A549 (cell line): Measurements from ENCODE around the gene POR. TPM values are rescaled to one million over a fixed set of nuclear protein-coding genes. Genes with fewer than 3 reads are reported as not detected.

Experiments
- ATAC-seq, 2 experiments: fragments of 200-7000 bp in 1 of 2; fragments of >200 bp in 1 of 2; cut with Nextera tagmentation in 1 of 2; cut with Tn5 transposase in 1 of 2; 3 replicates each; pipeline versions ENCODE4 v1.8.0 to v1.9.1; 2018 to 2020; ENCODE audit warnings: mild to moderate bottlenecking in 1 of 2, moderate library complexity in 1 of 2
- CTCF ChIA-PET: fragments of 300-600 bp; sonication (Branson Sonifier 250); formaldehyde crosslinking; extraction: SDS; loops from one replicate; lab custom pipeline; 2021; ENCODE audit warnings: antibody characterized with exemption, inconsistent platforms; lab: Yijun Ruan, JAX
- POLR2A ChIA-PET: fragments of 350-600 bp; formaldehyde crosslinking; extraction: SDS; loops from one replicate; lab custom pipeline; 2021; ENCODE audit warnings: antibody characterized with exemption, inconsistent platforms; lab: Yijun Ruan, JAX
- DNase-seq, 2 experiments: peaks; one replicate each; pipeline versions ENCODE4 v3.0.0 to v3.0.0-alpha.2; 2011 to 2016; ENCODE audit warnings: low read depth in 1 of 2, low spot score in 1 of 2
- FAIRE-seq: peaks from 2 replicates; lab custom pipeline; 2011; peaks lifted over from hg19 to GRCh38; lab: Jason Lieb, UNC
- H3K27ac ChIP-seq, 2 experiments: fragments of >200 bp; sonication (Bioruptor Twin); formaldehyde crosslinking; 3 replicates each; pipeline ENCODE4 v1.5.1; 2016 to 2017
- H3K4me1 ChIP-seq: fragments of >200 bp; sonication (Bioruptor Twin); formaldehyde crosslinking; 3 replicates; pipeline ENCODE4 v1.6.1; 2016
- H3K4me2 ChIP-seq: fragments of >200 bp; sonication (Bioruptor Twin); formaldehyde crosslinking; 3 replicates; pipeline ENCODE4 v1.6.1; 2016
- H3K4me3 ChIP-seq: fragments of >200 bp; sonication (Bioruptor Twin); formaldehyde crosslinking; 3 replicates; pipeline ENCODE4 v1.5.1; 2016
- H3K9me3 ChIP-seq: fragments of >200 bp; sonication (Bioruptor Twin); formaldehyde crosslinking; 3 replicates; pipeline ENCODE4 v1.6.1; 2016
- ATOH8 ChIP-seq: fragments of 250-450 bp; sonication (Bioruptor Pico); IDR thresholded peaks from 2 replicates; pipeline ENCODE4 v1.5.0; 2020; ENCODE audit warnings: low read depth, mild to moderate bottlenecking, moderate library complexity
- CHD2 ChIP-seq: fragments of 150-350 bp; IDR thresholded peaks from 2 replicates; pipeline ENCODE4 v1.6.1; 2014; ENCODE audit warnings: low read length; ENCODE audit not compliant: partially characterized antibody
- CHD4 ChIP-seq: fragments of 200-600 bp; sonication (generic); IDR thresholded peaks from 2 replicates; pipeline ENCODE4 v1.6.1; 2016; ENCODE audit warnings: antibody characterized with exemption, mild to moderate bottlenecking, borderline replicate concordance
- ELK1 ChIP-seq: fragments of 150-350 bp; IDR thresholded peaks from 2 replicates; pipeline ENCODE4 v1.6.1; 2014; ENCODE audit warnings: low read depth, mild to moderate bottlenecking, low read length
- ESRRA ChIP-seq: fragments of 150-350 bp; IDR thresholded peaks from 2 replicates; pipeline ENCODE4 v1.6.1; 2014; ENCODE audit warnings: mild to moderate bottlenecking, low read length, borderline replicate concordance
- FOSB ChIP-seq: fragments of 250-450 bp; sonication (Bioruptor Pico); IDR thresholded peaks from 2 replicates; pipeline ENCODE4 v1.5.0; 2020; ENCODE audit warnings: mild to moderate bottlenecking, moderate library complexity
- HEYL ChIP-seq: fragments of 250-450 bp; sonication (Bioruptor Pico); IDR thresholded peaks from 2 replicates; pipeline ENCODE4 v1.8.0; 2021; ENCODE audit warnings: mild to moderate bottlenecking, moderate library complexity
- HOXA7 ChIP-seq: fragments of 250-450 bp; sonication (Bioruptor Pico); IDR thresholded peaks from 2 replicates; pipeline ENCODE4 v1.5.0; 2020; ENCODE audit warnings: mild to moderate bottlenecking, moderate library complexity
- HOXB5 ChIP-seq: fragments of 250-450 bp; sonication (Bioruptor Pico); IDR thresholded peaks from 2 replicates; pipeline ENCODE4 v1.5.0; 2020; ENCODE audit warnings: mild to moderate bottlenecking, moderate library complexity
- MAX ChIP-seq: IDR thresholded peaks from 2 replicates; pipeline ENCODE4 v1.6.1; 2012
- MYC ChIP-seq: IDR thresholded peaks from 2 replicates; pipeline ENCODE4 v1.6.1; 2012; ENCODE audit warnings: mild to moderate bottlenecking, inconsistent platforms, low read length, improper control_type of control experiment, borderline replicate concordance
- NPAS2 ChIP-seq: fragments of 250-450 bp; sonication (Bioruptor Pico); IDR thresholded peaks from 2 replicates; pipeline ENCODE4 v1.8.0; 2022; ENCODE audit warnings: mild to moderate bottlenecking, moderate library complexity, borderline replicate concordance
- PHF8 ChIP-seq: fragments of 200-600 bp; sonication (generic); IDR thresholded peaks from 2 replicates; pipeline ENCODE4 v1.6.1; 2016; ENCODE audit warnings: low read depth, mild to moderate bottlenecking, antibody characterized with exemption, moderate library complexity, borderline replicate concordance
- RAD21 ChIP-seq, 2 experiments: fragments of >200 bp in 1 of 2; sonication (Bioruptor Twin) in 1 of 2; formaldehyde crosslinking in 1 of 2; IDR thresholded peaks in 1 of 2; conservative IDR thresholded peaks in 1 of 2; 2 replicates in 1 of 2; 3 replicates in 1 of 2; pipeline ENCODE4 v1.6.1; 2012 to 2018; ENCODE audit warnings: inconsistent platforms in 1 of 2
- REST ChIP-seq: fragments of 200-600 bp; sonication (generic); IDR thresholded peaks from 2 replicates; pipeline ENCODE4 v1.6.1; 2016; ENCODE audit warnings: antibody characterized with exemption, mild to moderate bottlenecking, moderate library complexity
- RFX5 ChIP-seq: fragments of 450-650 bp; IDR thresholded peaks from 2 replicates; pipeline ENCODE4 v1.7.1; 2014; ENCODE audit warnings: antibody characterized with exemption, mild to moderate bottlenecking, moderate library complexity
- SREBF2 ChIP-seq: fragments of 450-650 bp; IDR thresholded peaks from 2 replicates; pipeline ENCODE4 v1.6.1; 2014; ENCODE audit warnings: mild to moderate bottlenecking, moderate library complexity
- TFCP2L1 ChIP-seq: fragments of 250-450 bp; sonication (Bioruptor Pico); IDR thresholded peaks from 2 replicates; pipeline ENCODE4 v1.5.0; 2021; ENCODE audit warnings: mild to moderate bottlenecking
- ZSCAN20 ChIP-seq: fragments of 250-450 bp; sonication (Bioruptor Pico); IDR thresholded peaks from 2 replicates; pipeline ENCODE4 v1.8.0; 2022; ENCODE audit warnings: mild to moderate bottlenecking, moderate library complexity
- WGBS: methylation state at CpG from one replicate; pipeline ENCODE4 v1.1.6; 2017; ENCODE audit errors: missing lambda C conversion rate; 5-methylcytosine and 5-hydroxymethylcytosine counted together
- polyA plus RNA-seq, 4 experiments: library from polyadenylated mRNA; depleted of rRNA in 3 of 4; stranded (reverse); fragments of >200 nt; fragmentation: RNase III in 1 of 4; extraction: RNeasy Plus Mini Kit Qiagen cat#74134 plus additional on column Dnase treatment in 1 of 4; gene quantifications; 2 replicates in 3 of 4; 3 replicates in 1 of 4; pipeline ENCODE4 v1.2.3, GENCODE V29; 2011 to 2017
- TF ChIP-seq, protein P1 (sequence below): IDR thresholded peaks from 2 replicates; pipeline ENCODE4 v1.6.1; 2012; ENCODE audit warnings: low read depth, borderline replicate concordance

The POR gene
- polyA plus RNA-seq, 2 of the 4 experiments (the other 2 are of a cell fraction): 71.1 to 109 TPM

- ATAC-seq: no peak
- DNase-seq: no peak
- FAIRE-seq: no peak
- CTCF ChIA-PET: interaction anchor here (0.6 to 1.9 kb wide), 3 partner anchors 30 to 437 kb away, joined by 3 to 7 read pairs (median 4); no protein-coding TSS in a partner anchor
- Histone ChIP-seq H3K27ac (peak overlapping the region; percentile 43 to 78; a peak in 3 of 6 replicates), H3K4me3 (no peak overlapping the region), H3K4me2 (peak overlapping the region; percentile 50; the same call in 2 of the 3 replicates), H3K4me1 (peaks cover 35% of the 10 kb centered on the region), H3K9me3 (no peaks in the 10 kb centered on the region)
- POLR2A ChIA-PET: interaction anchor here (1.1 kb wide), 1 partner anchor 74 kb away, joined by 3 read pairs; no protein-coding TSS in a partner anchor
- TF ChIP-seq CHD4: no peak
- TF ChIP-seq MYC: no peak
- no peak for TF ChIP-seq ELK1
- TF ChIP-seq SREBF2: no peak
- no peak for TF ChIP-seq ZSCAN20 (CRISPR knock-in tag)
- TF ChIP-seq RAD21 (conservative IDR thresholded peaks at IDR 0.05 in 1 of 2, IDR thresholded peaks at IDR 0.05 in 1 of 2): no peak
- TF ChIP-seq, protein P1, sequence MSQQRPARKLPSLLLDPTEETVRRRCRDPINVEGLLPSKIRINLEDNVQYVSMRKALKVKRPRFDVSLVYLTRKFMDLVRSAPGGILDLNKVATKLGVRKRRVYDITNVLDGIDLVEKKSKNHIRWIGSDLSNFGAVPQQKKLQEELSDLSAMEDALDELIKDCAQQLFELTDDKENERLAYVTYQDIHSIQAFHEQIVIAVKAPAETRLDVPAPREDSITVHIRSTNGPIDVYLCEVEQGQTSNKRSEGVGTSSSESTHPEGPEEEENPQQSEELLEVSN: no peak
- no peak for TF ChIP-seq ATOH8 (CRISPR knock-in tag)
- no peak for TF ChIP-seq RFX5
- no peak for TF ChIP-seq TFCP2L1
- no peak for TF ChIP-seq PHF8
- no peak for TF ChIP-seq FOSB
- no peak for TF ChIP-seq ESRRA
- WGBS: 77% methylated on average over 21 of the region's 21 CpGs
Measured at GRCh38 chr7:75989500-75990388, 74.8 kb downstream of the POR start.

- peak overlapping the region; percentile 45; the same call in 1 of the 3 replicates for H3K4me2 ChIP-seq
- DNase-seq (no peak), FAIRE-seq (no peak), ATAC-seq (no peak)
- H3K9me3 ChIP-seq: no peaks in the 10 kb centered on the region
- CTCF ChIA-PET: interaction anchor here (0.8 to 1.9 kb wide), 3 partner anchors 10 to 62 kb away, joined by 3 to 5 read pairs (median 4); no protein-coding TSS in a partner anchor
- peaks cover 38% of the 10 kb centered on the region for H3K4me1 ChIP-seq
- H3K4me3 ChIP-seq: no peak overlapping the region
- WGBS: 91% methylated on average over 9 of the region's 9 CpGs
- no peak for TF ChIP-seq CHD2
- TF ChIP-seq HOXB5: no peak
- TF ChIP-seq ELK1: no peak
- TF ChIP-seq HEYL (CRISPR knock-in tag): no peak
- TF ChIP-seq MAX: no peak
- no peak for TF ChIP-seq HOXA7 (CRISPR knock-in tag)
- TF ChIP-seq REST: no peak
- TF ChIP-seq RFX5: no peak
- TF ChIP-seq NPAS2 (CRISPR knock-in tag): no peak
- TF ChIP-seq, all 56 proteins: peak for 0
- POLR2A ChIA-PET: interaction anchor here (0.7 kb wide), 1 partner anchor 77 kb away, joined by 4 read pairs; no protein-coding TSS in a partner anchor
- H3K27ac ChIP-seq: peak overlapping the region in 1 of 2 experiments; percentile 78; a peak in 2 of 6 replicates
Measured at GRCh38 chr7:75991531-75992082, 76.7 kb downstream of the POR start.
